K562 (cell line): ENCODE results near the gene MBIP. TPM values are rescaled to one million over a fixed set of nuclear protein-coding genes. Genes with fewer than 3 reads are reported as not detected.
A peak's percentile ranks its signal among the peaks of the same experiment; 100 is the strongest.

ENCODE experiments used
- BACH1 ChIP-seq: fragments of 200-800 bp; sonication (Bioruptor generic); IDR thresholded peaks from 2 replicates; pipeline ENCODE4 v1.6.1; 2016; ENCODE audit warnings: missing genetic modification characterization, missing compliant biosample characterization
- CHD4 ChIP-seq: fragments of 200-600 bp; sonication (generic); IDR thresholded peaks from 3 replicates; pipeline ENCODE4 v1.6.1; 2012; ENCODE audit warnings: low read depth, mild to moderate bottlenecking, mixed read lengths, low read length, inconsistent platforms; ENCODE audit not compliant: insufficient read depth, insufficient replicate concordance, poor library complexity, severe bottlenecking
- CREB1 ChIP-seq, 2 experiments: sonication (generic) in 1 of 2; formaldehyde crosslinking in 1 of 2; IDR thresholded peaks; 2 replicates each; pipeline versions ENCODE4 v1.6.1 to v1.8.0; 2012 to 2022; ENCODE audit warnings: inconsistent platforms in 1 of 2, mild to moderate bottlenecking in 1 of 2, missing genetic modification reagents in 1 of 2, moderate library complexity in 1 of 2
- ESRRA ChIP-seq: fragments of 450-650 bp; IDR thresholded peaks from 2 replicates; pipeline ENCODE4 v1.6.1; 2014; ENCODE audit warnings: low read depth, mild to moderate bottlenecking, moderate library complexity, borderline replicate concordance
- HMG20B ChIP-seq: fragments of 250-450 bp; sonication (Bioruptor Pico); IDR thresholded peaks from 2 replicates; pipeline ENCODE4 v1.5.0; 2021; ENCODE audit warnings: mild to moderate bottlenecking
- IRF2 ChIP-seq: sonication (generic); formaldehyde crosslinking; IDR thresholded peaks from 2 replicates; pipeline ENCODE4 v1.8.1; 2022; ENCODE audit warnings: mild to moderate bottlenecking, missing genetic modification reagents
- MIER1 ChIP-seq: fragments of 450-650 bp; IDR thresholded peaks from 2 replicates; pipeline ENCODE4 v1.6.1; 2016; ENCODE audit warnings: antibody characterized with exemption, mild to moderate bottlenecking, low read depth
- POLR2AphosphoS2 ChIP-seq: IDR thresholded peaks from 2 replicates; pipeline ENCODE4 v1.6.1; 2012; ENCODE audit warnings: low read length, improper control_type of control experiment
- RBM17 ChIP-seq: fragments of 200-400 bp; formaldehyde crosslinking; IDR thresholded peaks from 2 replicates; pipeline ENCODE4 v1.6.1; 2017; ENCODE audit warnings: low read depth, mild to moderate bottlenecking, low read length, borderline replicate concordance
- TAF1 ChIP-seq: IDR thresholded peaks from 2 replicates; pipeline ENCODE4 v1.6.1; 2011; ENCODE audit warnings: mild to moderate bottlenecking, low read length, moderate library complexity; ENCODE audit not compliant: insufficient read depth, control insufficient read depth, severe bottlenecking; ENCODE audit errors: extremely low read depth
- YY1 ChIP-seq, 3 experiments: IDR thresholded peaks; 2 replicates each; pipeline ENCODE4 v1.6.1; 2011; ENCODE audit warnings: low read length in 2 of 3, mild to moderate bottlenecking in 2 of 3, moderate library complexity in 2 of 3, borderline replicate concordance in 1 of 3, control low read depth in 1 of 3, low read depth in 1 of 3; ENCODE audit not compliant: insufficient read depth in 3 of 3, insufficient replicate concordance in 2 of 3, control insufficient read depth in 1 of 3, insufficient read length in 1 of 3; ENCODE audit errors: extremely low read depth in 1 of 3
- ZNF124 ChIP-seq: sonication (generic); formaldehyde crosslinking; IDR thresholded peaks from 2 replicates; pipeline ENCODE4 v1.8.1; 2022; ENCODE audit warnings: missing genetic modification reagents
- polyA plus RNA-seq, 8 experiments: library from polyadenylated mRNA; depleted of rRNA in 4 of 8; stranded (reverse) in 5 of 8; unstranded in 3 of 8; fragments of >200 nt; fragmentation: Nextera tagmentation in 2 of 8; fragmentation: Illumina TruSeq in 1 of 8; extraction: Ambion mirVana in 2 of 8; extraction: Trizol in 1 of 8; gene quantifications; 2 replicates each; pipeline versions ENCODE4 v1.2.1 to v1.2.3, GENCODE V29; 2011 to 2014; ENCODE audit warnings: inconsistent platforms in 1 of 8, missing spikeins in 1 of 8
- total RNA-seq, 7 experiments: library from RNA; depleted of rRNA in 6 of 7; stranded (reverse); fragments of >200 nt in 6 of 7; fragmentation: Illumina TruSeq in 2 of 7; extraction: Trizol in 2 of 7; gene quantifications; 2 replicates each; pipeline versions ENCODE4 v1.2.1 to v1.2.3, GENCODE V29; 2011 to 2021; ENCODE audit warnings: low replicate concordance in 1 of 7
- TF ChIP-seq, protein P1 (sequence below): sonication (generic); formaldehyde crosslinking; IDR thresholded peaks from 2 replicates; pipeline ENCODE4 v1.8.0; 2022; ENCODE audit warnings: mild to moderate bottlenecking, missing genetic modification reagents
- TF ChIP-seq, protein P2 (sequence below): fragments of 250-450 bp; sonication (Bioruptor Pico); IDR thresholded peaks from 2 replicates; pipeline ENCODE4 v1.4.0; 2020; ENCODE audit warnings: mild to moderate bottlenecking
- TF ChIP-seq, protein P3 (sequence below): fragments of 450-650 bp; IDR thresholded peaks from 2 replicates; pipeline ENCODE4 v1.6.1; 2016; ENCODE audit warnings: mild to moderate bottlenecking
- TF ChIP-seq, protein P4 (sequence below): fragments of 450-650 bp; IDR thresholded peaks from 2 replicates; pipeline ENCODE4 v1.6.1; 2016

MBIP gene
- total and polyA plus RNA-seq, 9 of the 15 experiments (the other 6 are each of a cell fraction or from before 2014, with no cell fraction given), result 8.4 to 31.1 (median 19.4) TPM

DNA sequence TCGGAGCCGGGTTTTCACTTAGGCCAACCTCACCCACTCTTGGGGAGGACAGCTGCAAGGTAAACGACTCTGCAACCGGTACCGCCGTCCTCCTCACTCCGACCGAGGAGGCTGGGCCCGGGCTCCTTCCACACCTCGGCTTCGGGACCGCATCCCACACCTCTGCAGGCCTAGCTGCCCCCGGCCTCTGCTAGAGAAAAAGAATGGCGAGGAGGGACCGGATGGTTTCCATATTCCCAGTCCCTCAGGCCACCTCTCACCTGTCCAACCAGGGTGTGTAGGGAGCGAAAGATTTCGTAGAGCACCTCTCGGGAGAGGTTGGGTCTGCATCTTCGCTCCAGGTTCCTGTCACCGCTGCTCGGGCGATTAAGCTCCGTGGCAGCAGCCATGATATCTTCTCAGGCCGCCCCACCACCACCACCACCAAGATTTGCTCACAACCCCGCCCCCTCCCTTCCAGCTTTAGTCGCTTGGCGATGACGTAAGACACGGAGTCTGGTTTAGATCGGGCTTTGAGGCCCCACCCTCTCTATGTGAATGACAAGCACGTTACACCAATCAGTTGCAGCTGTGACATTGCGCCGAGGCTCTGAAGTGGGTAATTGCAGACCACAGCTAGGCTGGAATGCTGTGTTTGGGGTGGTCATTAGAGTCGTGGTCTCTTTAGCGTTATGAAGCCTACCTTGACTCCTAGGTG is at the start of gene MBIP (continued):
- TF ChIP-seq, protein P1, sequence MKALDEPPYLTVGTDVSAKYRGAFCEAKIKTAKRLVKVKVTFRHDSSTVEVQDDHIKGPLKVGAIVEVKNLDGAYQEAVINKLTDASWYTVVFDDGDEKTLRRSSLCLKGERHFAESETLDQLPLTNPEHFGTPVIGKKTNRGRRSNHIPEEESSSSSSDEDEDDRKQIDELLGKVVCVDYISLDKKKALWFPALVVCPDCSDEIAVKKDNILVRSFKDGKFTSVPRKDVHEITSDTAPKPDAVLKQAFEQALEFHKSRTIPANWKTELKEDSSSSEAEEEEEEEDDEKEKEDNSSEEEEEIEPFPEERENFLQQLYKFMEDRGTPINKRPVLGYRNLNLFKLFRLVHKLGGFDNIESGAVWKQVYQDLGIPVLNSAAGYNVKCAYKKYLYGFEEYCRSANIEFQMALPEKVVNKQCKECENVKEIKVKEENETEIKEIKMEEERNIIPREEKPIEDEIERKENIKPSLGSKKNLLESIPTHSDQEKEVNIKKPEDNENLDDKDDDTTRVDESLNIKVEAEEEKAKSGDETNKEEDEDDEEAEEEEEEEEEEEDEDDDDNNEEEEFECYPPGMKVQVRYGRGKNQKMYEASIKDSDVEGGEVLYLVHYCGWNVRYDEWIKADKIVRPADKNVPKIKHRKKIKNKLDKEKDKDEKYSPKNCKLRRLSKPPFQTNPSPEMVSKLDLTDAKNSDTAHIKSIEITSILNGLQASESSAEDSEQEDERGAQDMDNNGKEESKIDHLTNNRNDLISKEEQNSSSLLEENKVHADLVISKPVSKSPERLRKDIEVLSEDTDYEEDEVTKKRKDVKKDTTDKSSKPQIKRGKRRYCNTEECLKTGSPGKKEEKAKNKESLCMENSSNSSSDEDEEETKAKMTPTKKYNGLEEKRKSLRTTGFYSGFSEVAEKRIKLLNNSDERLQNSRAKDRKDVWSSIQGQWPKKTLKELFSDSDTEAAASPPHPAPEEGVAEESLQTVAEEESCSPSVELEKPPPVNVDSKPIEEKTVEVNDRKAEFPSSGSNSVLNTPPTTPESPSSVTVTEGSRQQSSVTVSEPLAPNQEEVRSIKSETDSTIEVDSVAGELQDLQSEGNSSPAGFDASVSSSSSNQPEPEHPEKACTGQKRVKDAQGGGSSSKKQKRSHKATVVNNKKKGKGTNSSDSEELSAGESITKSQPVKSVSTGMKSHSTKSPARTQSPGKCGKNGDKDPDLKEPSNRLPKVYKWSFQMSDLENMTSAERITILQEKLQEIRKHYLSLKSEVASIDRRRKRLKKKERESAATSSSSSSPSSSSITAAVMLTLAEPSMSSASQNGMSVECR (CRISPR knock-in tag), result no peak
- TF ChIP-seq, protein P2, sequence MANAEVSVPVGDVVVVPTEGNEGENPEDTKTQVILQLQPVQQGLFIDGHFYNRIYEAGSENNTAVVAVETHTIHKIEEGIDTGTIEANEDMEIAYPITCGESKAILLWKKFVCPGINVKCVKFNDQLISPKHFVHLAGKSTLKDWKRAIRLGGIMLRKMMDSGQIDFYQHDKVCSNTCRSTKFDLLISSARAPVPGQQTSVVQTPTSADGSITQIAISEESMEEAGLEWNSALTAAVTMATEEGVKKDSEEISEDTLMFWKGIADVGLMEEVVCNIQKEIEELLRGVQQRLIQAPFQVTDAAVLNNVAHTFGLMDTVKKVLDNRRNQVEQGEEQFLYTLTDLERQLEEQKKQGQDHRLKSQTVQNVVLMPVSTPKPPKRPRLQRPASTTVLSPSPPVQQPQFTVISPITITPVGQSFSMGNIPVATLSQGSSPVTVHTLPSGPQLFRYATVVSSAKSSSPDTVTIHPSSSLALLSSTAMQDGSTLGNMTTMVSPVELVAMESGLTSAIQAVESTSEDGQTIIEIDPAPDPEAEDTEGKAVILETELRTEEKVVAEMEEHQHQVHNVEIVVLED (CRISPR knock-in tag), result 0 out of 2 replicates have a peak, but pooled peaks have one; percentile 14
- no peak for TF ChIP-seq POLR2AphosphoS2
- no peak for TF ChIP-seq HMG20B (CRISPR knock-in tag)
- no peak for TF ChIP-seq IRF2 (CRISPR knock-in tag)
- no peak for TF ChIP-seq ESRRA
- TF ChIP-seq MIER1, result no peak
- TF ChIP-seq, protein P3, sequence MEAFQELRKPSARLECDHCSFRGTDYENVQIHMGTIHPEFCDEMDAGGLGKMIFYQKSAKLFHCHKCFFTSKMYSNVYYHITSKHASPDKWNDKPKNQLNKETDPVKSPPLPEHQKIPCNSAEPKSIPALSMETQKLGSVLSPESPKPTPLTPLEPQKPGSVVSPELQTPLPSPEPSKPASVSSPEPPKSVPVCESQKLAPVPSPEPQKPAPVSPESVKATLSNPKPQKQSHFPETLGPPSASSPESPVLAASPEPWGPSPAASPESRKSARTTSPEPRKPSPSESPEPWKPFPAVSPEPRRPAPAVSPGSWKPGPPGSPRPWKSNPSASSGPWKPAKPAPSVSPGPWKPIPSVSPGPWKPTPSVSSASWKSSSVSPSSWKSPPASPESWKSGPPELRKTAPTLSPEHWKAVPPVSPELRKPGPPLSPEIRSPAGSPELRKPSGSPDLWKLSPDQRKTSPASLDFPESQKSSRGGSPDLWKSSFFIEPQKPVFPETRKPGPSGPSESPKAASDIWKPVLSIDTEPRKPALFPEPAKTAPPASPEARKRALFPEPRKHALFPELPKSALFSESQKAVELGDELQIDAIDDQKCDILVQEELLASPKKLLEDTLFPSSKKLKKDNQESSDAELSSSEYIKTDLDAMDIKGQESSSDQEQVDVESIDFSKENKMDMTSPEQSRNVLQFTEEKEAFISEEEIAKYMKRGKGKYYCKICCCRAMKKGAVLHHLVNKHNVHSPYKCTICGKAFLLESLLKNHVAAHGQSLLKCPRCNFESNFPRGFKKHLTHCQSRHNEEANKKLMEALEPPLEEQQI, result peak; percentile 85; the same call in 1 of the 2 replicates
- no peak for TF ChIP-seq ZNF124 (CRISPR knock-in tag)
- TF ChIP-seq, protein P4, sequence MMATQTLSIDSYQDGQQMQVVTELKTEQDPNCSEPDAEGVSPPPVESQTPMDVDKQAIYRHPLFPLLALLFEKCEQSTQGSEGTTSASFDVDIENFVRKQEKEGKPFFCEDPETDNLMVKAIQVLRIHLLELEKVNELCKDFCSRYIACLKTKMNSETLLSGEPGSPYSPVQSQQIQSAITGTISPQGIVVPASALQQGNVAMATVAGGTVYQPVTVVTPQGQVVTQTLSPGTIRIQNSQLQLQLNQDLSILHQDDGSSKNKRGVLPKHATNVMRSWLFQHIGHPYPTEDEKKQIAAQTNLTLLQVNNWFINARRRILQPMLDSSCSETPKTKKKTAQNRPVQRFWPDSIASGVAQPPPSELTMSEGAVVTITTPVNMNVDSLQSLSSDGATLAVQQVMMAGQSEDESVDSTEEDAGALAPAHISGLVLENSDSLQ, result peak; percentile 98
- peak in 2 of 3 experiments; percentile 63 to 70 for TF ChIP-seq YY1 (IDR thresholded peaks at IDR 0.05; ENCODE audit: borderline replicate concordance in 1 of 3, control insufficient read depth in 1 of 3, extremely low read depth in 1 of 3, insufficient read depth in 3 of 3, insufficient read length in 1 of 3, insufficient replicate concordance in 2 of 3, low read depth in 1 of 3, low read length in 2 of 3)
- peak; percentile 93 for TF ChIP-seq CREB1 (IDR thresholded peaks at IDR 0.05)
- TF ChIP-seq CREB1 (CRISPR knock-in tag; IDR thresholded peaks at IDR 0.05), result peak; percentile 95
- TF ChIP-seq TAF1, result peak; percentile 48
- TF ChIP-seq BACH1, result peak; percentile 71; the same call in 1 of the 2 replicates
- TF ChIP-seq CHD4, result no peak
- no peak for TF ChIP-seq RBM17
